Activated T-cell treated with anti-CD3 and anti-CD28 coated beads, Interleukin-2, amount 50 U/mL, for 1 hour (primary cell): Measurements from ENCODE around the gene PDGFA.
"Not testable (repeated sequence)": the region's sequence is repeated elsewhere in the genome, so short reads cannot be mapped to it uniquely, and the experiment has no call there.

Source experiments
- DNase-seq: peaks from one replicate; pipeline ENCODE4 v3.0.0-alpha.2; 2020

The PDGFA gene

DNA sequence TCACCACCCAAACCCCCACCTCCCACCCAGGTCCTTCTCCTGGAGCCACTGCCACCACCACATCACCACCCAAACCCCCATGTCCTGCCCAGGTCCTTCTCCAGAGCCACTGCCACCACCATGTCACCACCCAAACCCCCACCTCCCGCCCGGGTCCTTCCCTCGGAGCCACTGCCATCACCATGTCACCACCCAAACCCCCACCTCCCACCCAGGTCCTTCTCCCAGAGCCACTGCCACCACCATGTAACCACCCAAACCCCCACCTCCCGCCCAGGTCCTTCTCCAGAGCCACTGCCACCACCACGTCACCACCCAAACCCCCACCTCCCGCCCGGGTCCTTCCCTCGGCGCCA is 31.9 kb upstream of the PDGFA start:
- not testable (repeated sequence) for DNase-seq

DNA sequence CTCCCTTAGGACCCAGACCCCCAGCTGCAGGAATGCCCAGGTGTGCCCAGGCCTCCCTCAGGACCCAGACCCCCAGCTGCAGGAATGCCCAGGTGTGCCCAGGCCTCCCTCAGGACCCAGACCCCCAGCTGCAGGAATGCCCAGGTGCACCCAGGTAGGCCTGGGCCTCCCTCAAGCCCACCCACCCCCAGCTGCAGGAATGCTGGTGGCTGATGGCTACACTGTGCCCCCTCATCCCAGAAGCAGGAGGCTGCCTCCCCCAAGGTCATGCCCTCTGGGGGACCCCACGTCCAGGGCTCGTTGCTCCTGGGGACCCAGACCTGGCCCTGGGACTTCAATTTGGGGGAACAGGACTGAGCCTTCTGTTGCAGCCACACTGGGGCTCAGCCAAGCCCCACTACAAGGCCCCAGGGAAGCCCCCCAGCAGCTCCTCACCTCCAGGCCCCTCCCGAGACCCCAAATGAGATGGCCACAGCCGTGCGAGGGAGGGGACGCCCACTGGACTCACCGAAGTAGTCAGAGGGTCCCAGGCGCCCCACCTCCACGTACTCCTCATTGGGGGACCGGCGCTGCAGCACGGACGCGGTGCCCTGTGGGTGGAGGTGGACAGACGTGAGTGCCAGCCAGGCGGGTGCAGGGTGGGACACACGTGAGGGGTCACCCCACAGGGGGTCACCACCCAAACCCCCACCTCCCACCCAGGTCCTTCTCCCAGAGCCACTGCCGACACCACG is 31.4 kb upstream of the PDGFA start:
- DNase-seq = no peak

DNA sequence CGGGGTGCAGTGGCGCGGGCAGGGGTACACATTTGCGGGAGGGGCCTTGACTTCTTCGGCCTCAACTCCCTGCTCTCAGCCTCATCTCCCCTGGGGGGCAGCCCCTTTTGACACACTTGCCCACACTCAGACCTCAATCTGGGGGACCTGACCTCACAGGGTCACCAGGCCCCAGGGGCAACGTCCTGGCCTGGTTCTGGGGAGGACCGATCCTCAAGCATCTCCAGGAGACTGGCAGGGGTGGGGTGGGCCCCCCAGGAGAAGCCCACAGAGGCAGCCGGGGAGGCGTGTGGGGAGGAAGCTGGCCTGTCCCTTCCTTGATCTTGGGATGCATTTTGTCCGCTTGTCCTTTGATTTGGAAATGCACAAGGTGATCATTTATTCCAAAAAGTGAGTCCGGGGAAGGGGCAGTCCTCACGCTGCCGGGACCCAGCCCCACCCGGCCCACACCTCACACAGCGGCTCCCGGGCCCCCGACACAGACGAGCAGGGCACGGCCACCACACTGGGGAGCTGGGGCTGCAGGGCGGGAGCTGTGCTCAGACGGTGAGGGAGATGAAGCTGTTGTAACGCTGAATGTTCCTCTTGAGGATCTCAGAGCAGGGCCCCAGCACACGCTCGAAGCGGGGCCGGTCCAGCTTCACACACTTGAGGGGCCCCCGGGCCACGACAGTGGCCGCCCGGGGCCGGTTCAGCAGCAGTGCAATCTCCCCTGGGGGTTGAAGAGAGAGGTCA is 30.4 kb upstream of the PDGFA start:
- DNase-seq = no peak

DNA sequence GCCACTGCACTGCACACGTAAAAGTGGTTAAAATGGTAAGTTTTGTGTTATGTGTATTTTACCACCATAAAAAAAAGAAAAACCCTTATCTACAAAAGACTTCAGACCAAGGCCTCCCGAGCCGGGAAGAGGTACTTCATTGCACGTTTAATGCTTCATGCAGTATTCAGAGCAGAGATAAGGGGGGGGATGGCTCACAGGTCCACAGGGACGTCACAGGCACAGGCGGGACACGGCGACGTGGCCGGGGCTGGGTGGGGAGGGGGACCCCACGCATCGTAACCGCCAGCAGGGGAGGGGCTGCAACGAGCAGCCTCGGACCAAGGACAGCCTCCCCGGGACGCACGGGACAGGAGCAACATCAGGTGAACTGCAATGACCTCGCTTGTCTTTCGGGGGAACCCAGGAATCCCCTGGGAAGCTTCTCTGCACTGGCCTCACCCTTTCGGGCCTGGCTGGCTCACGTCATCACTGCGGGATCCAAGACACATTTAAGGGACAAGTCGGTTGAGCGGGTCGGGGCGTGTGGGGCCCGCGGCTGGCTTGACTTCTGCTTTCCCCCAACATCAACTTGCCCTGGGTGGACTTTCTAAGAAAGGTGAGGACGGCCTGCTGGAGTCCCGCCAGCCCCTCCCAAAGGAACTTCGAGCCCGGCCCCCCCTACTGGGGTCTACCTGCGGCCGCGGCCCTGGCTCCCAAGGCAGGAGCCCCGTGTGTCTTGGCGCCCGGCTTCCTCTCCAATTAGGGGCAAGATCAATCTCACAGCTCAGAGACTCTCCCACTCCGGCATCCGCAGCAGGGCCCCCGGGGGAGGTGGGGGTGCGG is 29.6 kb upstream of the PDGFA start:
- no peak for DNase-seq

DNA sequence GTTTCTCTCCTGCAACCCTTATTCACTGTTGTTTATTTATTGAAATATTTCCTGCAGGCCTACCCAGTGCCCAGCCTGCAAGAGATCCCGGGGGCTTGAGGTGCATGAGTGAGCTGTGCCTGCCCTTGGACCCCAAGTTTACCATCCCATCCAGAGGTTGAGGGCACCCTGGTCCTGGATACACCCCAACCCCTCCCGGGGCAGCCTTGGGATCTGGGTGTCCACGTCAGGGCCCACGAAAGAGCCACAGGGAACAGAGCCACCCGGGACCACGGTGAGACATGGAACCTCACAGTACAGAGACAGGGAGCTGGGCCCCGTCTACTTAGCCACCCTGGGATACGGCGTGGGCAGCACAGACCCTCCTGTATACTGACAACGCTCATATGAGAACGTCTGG is 28.8 kb upstream of the PDGFA start:
- no peak for DNase-seq

DNA sequence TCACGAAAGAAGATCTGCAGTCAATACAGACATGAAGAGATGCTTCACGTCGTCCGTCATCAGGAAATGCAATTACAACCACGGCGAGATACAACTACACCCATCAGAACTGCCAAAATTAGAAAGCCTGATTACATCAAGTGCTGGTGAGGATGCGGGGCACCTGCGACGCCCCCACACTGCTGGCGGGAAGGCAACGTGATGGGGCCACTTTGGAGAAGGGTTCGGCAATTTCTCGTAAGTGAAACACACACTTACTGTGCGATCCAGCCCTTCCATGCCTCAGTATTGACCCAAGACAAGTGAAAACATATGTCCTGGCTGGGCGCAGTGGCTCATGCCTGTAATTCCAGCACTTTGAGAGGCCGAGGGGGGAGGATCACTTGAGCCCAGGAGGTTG is 25.8 kb upstream of the PDGFA start:
- no peak for DNase-seq

DNA sequence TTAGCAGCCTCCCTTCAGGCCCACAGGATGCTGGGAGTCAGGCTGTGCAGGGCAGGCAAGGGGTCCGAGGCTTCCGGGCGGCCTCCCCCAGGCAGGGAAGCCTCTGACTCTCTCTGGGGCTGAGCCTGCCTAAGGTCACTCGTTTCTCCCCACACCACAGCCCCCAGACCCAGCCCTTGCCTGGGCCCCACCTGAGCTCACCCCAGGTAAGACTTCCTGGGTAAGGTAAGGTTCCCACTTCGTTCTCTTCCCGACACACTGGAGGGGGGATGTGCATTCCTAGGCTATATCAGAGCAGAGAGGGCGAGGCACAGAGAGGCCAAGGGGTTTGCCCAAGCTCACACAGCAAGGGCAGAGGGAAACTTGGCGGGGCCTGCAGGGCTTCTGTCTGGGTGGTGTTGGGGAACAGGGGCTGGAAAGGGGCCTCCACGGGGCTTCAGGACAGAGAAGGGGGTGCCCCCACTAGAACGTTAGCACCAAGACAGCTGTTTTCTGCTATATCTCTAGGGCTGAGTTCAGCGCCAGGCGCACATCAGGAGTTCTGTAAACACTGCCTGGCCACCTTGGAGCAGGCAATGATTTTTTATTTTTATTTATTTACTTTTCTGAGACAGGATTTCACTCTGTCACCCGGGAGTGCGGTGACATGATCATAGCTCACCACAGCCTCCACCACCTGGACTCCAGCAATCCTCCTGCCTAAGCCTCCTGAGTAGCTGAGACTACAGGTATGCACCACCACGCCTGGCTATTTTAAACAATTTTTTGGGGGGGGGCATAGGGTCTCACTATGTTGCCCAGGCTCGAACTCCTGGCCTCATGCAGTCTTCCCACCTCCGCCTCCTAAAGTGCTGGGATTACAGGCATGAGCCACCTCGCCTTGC is 24.9 kb upstream of the PDGFA start:
- DNase-seq = no peak

DNA sequence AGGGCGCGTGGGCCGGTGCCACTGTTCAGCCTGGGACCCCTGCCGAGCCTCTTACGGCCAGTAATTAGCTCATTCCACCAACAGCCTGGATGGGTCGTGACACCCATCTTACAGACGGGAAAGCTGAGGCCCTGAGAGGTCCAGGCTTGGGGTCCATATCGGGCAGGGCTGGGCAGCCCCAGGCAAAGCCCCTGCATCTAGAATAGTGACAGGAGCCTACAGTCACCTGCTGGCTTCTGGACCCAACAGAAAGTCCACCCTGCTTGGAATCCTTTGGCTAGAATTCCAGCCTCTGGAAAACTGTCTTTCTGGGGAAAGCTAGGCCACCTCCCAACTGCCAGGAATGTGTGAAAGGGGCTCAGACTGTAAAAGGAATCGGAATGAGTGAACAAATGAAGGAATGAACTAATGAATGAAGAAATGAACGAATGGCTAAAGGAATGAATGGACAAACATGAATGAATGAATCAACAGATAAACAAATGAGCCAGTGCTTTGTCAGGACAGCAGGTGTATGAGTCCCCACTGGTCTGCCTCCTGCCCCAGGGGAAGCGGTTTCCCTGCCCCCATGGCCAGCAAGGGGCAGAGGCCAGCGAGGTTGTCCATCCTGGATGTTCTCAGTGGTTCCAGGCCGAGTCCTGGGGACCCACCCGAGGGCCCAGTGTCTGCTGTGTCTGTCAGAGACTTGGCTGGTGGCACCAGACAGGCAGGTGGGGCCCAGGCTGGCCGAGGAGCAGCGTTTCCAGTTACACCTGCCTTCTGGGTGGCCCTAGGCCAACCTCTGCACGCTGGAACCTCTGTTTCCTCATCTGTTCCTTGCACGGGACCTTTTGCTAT is 24.1 kb upstream of the PDGFA start:
- no peak for DNase-seq

DNA sequence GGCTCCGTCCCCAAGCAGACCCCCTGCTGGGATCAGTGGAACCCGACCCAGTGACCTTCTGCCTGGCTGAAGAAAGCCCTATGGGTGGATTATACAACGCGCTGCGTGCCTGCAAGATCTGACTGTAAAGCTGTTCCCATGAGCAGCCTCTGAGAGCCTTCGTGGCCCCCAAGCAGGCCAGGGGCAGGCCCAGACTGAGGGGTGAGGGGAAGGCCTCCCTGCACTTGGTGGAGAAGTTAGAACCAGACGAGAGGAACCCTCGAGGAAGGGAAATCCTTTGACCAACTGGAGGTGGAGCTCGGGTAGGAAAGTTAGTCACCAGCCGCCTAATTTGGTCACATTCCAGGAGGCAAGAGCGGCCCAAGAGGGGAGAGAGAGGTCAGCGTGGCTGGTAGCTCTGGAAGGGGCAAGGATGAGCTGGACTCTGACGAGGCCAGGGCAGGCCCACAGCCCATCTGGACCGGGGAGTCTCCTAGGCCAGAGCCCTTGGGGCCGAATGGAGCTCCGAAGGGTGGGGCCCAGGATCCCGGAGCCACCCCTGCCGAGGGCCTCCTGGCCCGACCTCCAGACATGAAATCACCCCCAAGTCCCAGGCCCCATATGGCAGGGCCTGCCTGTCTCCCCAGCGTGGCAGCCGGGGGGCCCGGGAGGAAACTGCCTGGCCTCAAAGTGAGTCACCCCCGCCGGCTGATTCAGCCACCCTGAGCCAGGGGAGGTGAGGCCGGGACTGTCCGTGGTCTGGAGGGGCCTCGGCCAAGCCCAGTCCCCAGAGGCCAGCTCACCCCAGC is 23.3 kb upstream of the PDGFA start:
- no peak for DNase-seq

DNA sequence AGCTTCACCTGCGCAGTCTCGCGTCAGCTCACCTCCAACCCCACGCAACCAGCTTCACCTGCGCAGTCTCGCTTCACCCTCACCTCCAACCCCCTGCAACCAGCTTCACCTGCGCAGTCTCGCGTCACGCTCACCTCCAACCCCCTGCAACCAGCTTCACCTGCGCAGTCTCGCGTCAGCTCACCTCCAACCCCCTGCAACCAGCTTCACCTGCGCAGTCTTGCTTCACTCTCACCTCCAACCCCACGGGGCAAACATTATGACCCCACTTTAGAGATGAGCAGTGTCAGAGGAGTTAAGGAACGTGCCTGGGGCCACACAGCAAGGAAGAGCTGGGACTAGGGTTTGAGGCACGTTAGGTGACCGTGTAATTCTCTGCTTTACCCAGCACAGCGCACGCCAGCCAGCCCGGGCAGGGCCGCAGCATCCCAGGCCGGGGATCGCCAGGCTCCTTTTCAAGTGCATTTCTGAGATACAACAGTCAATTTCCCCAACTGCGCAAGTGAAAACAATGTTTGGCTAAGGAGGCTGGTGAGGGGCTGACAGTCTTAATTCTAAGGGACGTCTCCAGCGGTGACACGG is 22.6 kb upstream of the PDGFA start:
- DNase-seq = no peak

DNA sequence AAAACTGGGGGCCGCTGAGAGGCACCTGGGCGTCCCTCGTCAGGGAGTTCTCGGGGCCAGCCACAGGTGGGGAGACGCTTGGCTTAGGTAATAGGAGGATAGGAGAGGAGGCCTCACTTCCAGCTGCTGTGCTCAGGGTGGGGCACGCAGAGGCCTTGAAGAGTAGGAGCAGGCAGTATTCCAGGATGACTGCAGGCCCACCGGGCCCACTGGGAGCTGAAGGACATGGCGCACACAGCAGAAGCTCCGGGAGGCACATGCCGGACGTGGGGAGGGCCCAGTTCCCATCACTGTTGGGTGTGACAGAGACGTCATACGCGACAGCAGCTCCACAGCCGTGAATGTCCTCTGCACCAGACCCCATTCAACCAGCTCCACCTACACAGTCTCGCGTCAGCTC is 22.0 kb upstream of the PDGFA start:
- DNase-seq = no peak

DNA sequence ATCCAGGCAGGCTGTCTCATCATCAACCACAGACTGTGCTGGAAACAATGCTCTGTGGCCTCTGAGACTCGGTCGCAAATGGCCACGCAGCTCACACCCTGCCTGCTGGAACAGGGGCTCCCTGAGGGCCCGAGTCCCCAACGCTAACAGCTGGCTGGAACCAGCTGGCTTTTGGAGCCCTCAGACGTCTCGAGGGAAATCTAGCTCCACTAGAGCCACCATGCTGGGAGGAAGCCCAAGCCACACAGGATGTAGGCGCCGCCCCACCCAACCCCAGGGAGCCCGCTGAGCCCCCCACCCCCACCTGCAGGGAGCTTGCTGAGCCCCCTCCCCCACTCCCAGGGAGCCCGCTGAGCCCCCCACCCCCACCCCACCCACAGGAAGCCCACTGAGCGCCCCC is 21.4 kb upstream of the PDGFA start:
- DNase-seq = no peak

DNA sequence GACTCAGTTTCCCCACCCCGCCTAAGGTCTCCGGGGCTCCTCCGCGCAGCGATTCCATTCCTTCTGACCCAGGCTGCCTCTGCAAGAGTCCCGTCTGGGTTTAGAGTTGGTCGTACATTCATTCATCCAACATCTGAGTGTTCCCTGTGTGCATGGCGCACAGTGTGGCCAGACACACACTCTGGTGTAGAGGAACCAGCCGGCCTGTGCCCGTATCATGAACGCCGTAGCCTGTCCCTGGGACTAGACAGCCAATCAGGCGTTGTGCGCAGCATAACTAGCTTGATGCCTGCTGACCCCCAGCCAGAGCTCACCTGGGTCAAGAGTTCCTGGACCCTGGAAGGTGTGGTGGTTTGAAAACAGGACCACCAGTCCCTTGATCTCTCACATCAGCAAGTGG is 20.9 kb upstream of the PDGFA start:
- no peak for DNase-seq

DNA sequence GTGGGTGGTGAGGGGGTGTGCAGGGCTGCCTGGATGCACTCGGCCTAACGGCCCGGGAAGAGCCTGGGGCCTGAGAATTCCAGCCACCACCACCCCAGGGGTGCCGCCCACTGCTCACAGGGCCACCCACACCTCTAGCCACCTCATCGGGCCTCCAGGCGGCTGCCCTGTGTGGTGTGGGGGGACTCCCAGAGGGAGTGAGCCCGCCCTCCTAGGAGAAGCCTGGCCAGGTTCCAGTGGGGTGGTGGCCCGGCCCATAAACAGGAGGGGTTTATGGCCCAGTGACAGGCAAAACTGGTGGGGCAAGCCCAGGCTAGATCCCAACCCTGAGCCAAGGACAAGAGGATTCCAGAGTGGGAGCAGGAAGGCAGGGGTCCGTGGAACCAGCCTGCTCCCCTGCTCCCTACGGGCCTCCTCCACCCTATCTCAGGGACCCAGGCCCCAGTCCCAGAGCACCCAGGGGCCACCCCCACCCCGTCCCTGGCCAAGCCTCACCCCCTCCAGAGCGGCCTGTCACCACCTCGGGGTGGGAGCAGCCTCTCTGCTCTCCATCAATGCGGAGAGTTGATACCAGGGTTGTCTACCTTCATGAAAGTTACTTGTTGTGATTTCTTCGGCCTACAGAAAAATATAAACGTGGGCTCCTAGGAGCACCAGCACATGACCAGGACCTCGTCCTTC is 20.2 kb upstream of the PDGFA start:
- DNase-seq = no peak

DNA sequence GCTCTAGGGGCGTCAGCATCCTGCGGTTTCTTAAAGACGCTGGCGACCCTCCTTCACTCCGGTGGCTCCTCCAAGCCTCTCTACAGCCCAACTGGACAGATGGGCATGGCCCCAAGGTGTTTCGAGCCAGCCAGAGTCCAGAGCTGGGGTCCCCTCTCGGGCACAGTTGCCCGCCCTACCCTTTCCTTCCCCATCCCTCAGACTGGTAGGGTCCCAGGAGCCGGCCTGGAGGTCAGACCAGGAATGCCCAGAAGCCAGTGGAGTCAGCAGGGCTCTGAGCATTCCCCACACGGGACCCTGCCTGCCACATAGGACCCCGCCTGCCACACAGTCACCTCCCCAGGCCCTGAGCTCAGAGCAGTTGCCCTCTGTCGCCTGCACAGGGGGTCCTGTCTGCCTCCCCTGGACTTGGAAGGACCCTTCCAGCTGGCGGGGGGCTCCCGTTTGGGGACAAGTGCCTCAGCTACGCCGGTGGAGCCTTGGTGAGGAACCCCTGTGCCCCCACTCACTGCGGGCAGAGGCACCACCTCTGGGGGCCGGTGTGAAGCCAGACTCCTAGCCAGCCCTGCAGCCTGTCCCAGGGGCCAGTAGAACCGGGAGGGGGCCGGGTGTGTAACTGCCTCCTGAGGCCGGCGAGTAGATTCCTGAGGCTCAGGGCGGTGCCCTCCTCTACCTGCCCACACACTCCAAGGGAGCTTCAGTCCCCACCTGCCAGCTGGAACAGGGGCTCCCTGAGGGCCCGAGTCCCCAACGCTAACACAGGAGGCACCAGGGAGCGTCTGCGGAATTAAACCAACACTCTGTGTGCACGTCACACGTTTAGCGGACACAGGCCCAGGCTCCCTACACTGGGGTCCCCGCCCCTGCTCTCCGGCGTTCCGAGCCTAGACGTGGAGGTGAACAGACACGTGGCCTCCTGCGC is 19.4 kb upstream of the PDGFA start:
- no peak for DNase-seq

DNA sequence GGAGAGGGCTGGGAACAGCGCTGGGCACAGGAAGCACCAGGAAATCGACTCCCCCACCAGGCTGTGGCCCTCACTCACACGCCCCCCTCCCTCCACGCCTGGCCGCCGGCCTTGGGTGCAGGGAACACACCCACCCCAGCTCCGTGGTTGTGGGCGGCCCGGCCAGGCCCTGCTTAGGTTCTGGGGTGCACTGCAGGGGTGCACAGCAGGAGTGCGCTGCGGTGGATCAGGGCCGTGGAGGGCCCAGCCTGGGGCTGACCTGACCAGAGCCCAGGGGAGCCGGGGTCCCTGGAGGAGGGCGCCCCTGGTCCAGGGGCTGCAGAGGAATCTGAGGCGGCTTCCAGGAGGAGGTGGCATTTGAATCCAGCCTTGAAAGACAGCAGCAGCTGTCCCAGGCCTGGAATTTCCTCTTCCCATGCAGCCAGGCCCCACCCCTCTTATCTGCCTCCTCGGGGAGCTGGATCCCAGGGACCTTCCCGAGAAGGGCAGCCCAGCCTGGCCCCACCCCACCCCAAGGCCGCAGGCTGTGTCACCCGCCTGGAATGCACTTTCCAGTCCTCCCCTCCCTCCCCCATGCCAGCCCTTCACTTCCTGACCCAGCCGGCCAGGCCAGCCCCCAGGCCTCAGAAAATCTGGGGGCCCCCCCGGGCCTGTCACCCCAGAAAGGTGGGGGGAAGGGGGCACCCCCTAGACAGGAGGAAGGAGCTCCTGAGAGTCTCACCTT is 18.4 kb upstream of the PDGFA start:
- DNase-seq = no peak

DNA sequence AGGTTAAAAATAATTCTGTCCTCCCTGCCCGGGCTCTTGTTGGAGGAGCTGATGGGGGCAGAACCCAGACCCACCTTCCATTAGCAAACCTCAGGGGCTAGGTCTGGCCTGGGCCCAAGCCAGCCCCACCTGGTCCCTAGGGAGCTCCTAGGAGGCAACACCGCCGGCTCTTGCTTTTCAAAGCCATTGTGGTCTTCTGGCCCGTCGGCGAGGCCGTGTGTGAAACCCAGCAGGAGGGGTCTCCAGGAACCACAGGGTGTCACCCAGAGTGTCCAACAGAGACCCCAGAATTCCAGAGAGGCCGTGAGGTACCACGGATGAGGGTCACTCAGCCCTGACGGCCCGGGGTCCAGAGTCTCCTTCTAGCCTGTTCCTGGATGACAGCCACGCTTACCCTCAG is 16.6 kb upstream of the PDGFA start:
- no peak for DNase-seq

DNA sequence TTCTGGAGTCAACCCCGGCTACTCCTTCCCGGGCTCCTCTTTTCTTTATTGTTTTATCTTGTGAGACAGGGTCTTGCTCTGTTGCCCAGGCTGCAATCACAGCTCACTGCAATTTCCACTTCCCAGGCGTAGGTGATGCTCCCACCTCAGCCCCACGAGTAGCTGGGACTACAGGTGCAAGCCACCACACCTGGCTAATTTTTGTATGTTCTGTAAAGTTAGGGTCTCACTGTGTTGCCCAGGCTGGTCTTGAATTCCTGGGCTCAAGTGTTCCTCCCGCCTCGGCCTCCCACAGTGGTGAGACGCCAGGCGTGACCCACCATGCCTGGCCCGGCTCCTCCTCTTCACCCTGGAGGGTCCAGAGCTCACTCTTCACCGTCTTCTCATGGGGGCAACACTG is 15.3 kb upstream of the PDGFA start:
- DNase-seq = no peak
